ENCODE measurements around the gene LEKR1.
"Not testable (repeated sequence)": the region's sequence is repeated elsewhere in the genome, so short reads cannot be mapped to it uniquely, and the experiment has no call there.

LEKR1 gene

GRCh38 chr3:156806698-156807097, 19.5 kb upstream of the LEKR1 start:
- no peak for DNase-seq (ENCODE audit: low read depth in 2 of 2)

- no peak for DNase-seq (ENCODE audit: low read depth in 2 of 2)
Measured at GRCh38 chr3:156808025-156808424, 18.1 kb upstream of the LEKR1 start.

- no peak for DNase-seq (ENCODE audit: low read depth in 2 of 2)
Measured at GRCh38 chr3:156811089-156811862, 14.9 kb upstream of the LEKR1 start.

- DNase-seq (ENCODE audit: low read depth in 2 of 2): no peak
Measured at GRCh38 chr3:156812521-156813335, 13.4 kb upstream of the LEKR1 start.

- DNase-seq (ENCODE audit: low read depth in 2 of 2): no peak
Measured at GRCh38 chr3:156814295-156814694, 11.9 kb upstream of the LEKR1 start.

- DNase-seq (ENCODE audit: low read depth in 2 of 2): peak in 1 of 2 donors; percentile 15
Measured at GRCh38 chr3:156816091-156816793, 9.9 kb upstream of the LEKR1 start.

GRCh38 chr3:156816794-156817645, 9.1 kb upstream of the LEKR1 start:
- DNase-seq (ENCODE audit: low read depth in 2 of 2): peak; percentile 64 to 76

GRCh38 chr3:156817646-156818272, 8.4 kb upstream of the LEKR1 start:
- no peak for DNase-seq (ENCODE audit: low read depth in 2 of 2)

- no peak for DNase-seq (ENCODE audit: low read depth in 2 of 2)
Measured at GRCh38 chr3:156818273-156818651, 7.9 kb upstream of the LEKR1 start.

GRCh38 chr3:156818890-156819289, 7.3 kb upstream of the LEKR1 start:
- DNase-seq (ENCODE audit: low read depth in 2 of 2): no peak

GRCh38 chr3:156819842-156820691, 6.1 kb upstream of the LEKR1 start:
- no peak for DNase-seq (ENCODE audit: low read depth in 2 of 2)

GRCh38 chr3:156820692-156821080, 5.5 kb upstream of the LEKR1 start:
- no peak for DNase-seq (ENCODE audit: low read depth in 2 of 2)

- not testable (repeated sequence) for DNase-seq (ENCODE audit: low read depth in 2 of 2)
Measured at GRCh38 chr3:156822626-156823260, 3.4 kb upstream of the LEKR1 start.

GRCh38 chr3:156825795-156826143, 384 bp upstream of the LEKR1 start:
- DNase-seq (ENCODE audit: low read depth in 2 of 2): no peak

GRCh38 chr3:156826896-156827882, 1.0 kb downstream of the LEKR1 start:
- no peak for DNase-seq (ENCODE audit: low read depth in 2 of 2)

- no peak for DNase-seq (ENCODE audit: low read depth in 2 of 2)
Measured at GRCh38 chr3:156831006-156831405, 4.9 kb downstream of the LEKR1 start.

- no peak for DNase-seq (ENCODE audit: low read depth in 2 of 2)
Measured at GRCh38 chr3:156834435-156834834, 8.3 kb downstream of the LEKR1 start.

GRCh38 chr3:156834962-156835535, 8.9 kb downstream of the LEKR1 start:
- DNase-seq (ENCODE audit: low read depth in 2 of 2): no peak

Measured in stimulated activated CD4-positive, alpha-beta T cell treated with anti-CD3 and anti-CD28 coated beads, Interleukin-1b, Interleukin-23, amount 100 ng/mL, for 1 hour (primary cell).